GM19099 (cell line): ENCODE data around the gene KRTAP10-2.

Experiments used
- POLR2A ChIP-seq: IDR thresholded peaks from 3 replicates; pipeline ENCODE4 v1.6.1; 2011; ENCODE audit warnings: low read depth; ENCODE audit not compliant: insufficient read length; ENCODE audit errors: extremely low read depth

The KRTAP10-2 gene

DNA sequence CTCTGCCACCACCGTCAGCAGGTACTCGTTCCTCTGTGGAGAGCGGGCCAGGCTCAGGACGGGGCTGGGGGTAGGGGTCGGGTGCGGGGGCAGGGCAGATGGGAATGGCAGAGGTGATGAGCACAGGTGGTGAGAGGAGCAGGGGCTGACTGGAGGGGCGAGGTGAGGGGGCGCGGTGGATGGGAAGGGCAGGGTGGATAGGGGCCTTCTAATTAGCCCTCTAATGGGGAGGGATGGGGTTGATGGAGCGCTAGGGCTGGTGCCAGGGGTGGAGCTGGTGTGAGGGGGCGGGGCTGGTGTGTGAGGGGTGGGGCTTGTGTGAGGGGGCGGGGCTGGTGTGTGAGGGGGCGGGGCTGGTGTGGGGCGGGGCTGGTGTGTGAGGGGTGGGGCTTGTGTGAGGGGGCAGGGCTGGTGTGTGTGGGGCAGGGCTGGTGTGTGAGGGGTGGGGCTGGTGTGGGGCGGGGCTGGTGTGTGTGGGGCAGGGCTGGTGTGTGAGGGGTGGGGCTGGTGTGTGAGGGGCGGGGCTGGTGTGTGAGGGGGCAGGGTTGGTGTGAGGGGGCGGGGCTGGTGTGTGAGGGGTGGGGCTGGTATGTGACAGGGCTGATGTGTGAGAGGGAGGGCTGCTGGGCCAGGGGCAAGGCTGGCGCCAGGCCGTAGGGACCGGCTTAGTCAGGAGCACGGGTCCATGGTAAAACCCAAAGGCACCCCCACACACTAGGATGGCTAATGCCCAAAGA lies 17.2 kb downstream of the KRTAP10-2 start:
- no peak for TF ChIP-seq POLR2A

DNA sequence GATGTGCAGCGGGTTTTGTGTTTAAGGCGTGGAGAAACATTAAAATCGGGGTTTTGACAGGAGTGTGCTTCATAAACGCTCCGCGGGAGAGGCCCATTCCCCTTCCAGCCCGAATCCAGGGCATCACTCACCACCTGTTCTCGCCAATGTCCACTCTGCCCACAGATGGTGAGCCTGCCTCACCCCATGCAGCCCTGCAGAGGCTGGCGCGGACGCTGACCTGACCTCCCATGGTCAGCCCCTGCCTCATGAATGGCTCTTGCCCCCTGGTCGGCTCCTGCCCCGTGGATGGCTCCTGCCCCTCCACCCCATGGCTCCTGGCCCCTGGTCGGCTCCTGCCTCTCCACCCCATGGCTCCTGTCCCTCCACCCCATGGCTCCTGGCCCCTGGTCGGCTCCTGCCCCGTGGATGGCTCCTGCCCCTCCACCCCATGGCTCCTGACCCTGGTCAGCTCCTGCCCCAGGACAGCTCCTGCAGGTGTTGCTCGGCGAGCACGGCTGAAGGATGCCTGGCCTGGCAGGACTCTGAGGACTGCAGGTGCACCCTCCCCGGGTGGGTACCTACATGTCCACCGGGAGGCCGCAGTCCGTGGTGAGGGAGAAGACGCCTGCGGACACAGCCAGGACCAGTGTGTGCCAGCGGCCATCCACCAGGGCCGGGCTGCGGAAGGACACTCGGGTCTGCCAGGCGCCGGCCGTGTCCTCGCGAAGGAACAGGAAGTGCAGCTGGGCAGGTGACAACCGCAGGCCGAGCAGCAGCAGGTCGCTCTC lies 18.0 kb downstream of the KRTAP10-2 start:
- TF ChIP-seq POLR2A: no peak

DNA sequence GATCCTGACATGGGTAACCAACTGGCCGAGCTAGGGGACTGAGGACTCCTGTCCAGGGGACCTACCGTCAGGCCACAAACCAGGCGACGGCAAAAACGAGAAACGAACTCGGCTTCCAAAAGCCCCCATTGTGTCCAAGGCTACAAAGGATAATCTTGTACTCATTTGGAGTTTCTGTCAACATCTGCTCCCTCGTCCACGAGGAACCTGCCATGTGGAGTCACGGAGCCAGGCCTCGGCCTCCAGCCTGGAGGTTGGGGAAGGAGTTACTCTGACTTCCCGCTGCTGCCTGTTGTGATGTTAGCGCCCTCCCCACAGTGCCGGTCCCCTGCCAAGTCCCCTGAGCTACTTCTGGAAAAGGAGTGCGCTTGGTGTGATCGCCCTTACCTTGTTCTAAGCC lies 18.6 kb downstream of the KRTAP10-2 start:
- TF ChIP-seq POLR2A: no peak

DNA sequence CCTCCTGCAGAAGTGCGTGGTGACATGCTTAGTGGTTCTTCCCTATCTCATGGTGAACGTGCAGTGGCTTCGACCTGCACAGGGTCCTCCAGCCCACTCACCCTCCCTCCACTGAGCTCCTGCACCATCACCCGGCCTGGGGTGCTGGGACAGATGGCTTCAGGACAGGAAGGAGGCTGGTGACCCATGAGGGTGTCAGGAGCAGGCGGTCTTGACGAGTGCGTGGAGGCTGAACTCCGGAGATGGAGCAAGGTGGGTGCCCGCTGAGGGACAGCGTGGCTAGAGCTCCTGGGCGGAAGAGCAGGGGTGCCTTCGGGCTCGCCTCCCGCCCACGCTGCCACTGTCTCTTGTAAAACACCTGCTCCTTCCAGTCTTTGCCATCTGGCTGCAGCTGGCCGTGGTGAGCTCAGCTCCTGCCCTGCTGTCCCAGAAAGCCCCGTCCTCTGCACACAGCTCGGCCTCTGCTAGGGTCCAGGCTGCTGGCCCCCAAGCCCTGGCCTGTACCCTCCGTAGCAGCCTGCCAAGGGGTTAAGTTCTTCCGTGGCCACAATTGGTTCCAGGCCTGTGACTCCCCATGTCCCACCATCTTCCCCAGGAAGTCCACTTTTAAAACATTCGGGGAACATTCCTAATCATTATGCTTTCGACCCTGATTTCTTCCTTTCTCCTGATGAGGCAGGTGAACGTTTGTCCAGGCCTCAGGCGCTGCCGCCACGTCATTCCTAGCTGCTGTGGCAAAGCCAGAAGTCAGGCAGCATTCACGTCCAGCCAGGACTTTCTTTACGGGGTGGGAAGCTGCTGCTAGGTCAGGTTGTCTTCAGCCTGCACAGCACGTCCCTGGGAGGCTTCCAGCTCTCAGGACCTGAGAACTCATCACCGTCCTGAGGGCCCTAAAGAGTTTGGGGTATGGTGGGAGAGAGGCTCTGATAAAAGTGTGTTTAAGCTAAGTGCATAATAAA lies 19.4 kb downstream of the KRTAP10-2 start:
- TF ChIP-seq POLR2A: no peak

DNA sequence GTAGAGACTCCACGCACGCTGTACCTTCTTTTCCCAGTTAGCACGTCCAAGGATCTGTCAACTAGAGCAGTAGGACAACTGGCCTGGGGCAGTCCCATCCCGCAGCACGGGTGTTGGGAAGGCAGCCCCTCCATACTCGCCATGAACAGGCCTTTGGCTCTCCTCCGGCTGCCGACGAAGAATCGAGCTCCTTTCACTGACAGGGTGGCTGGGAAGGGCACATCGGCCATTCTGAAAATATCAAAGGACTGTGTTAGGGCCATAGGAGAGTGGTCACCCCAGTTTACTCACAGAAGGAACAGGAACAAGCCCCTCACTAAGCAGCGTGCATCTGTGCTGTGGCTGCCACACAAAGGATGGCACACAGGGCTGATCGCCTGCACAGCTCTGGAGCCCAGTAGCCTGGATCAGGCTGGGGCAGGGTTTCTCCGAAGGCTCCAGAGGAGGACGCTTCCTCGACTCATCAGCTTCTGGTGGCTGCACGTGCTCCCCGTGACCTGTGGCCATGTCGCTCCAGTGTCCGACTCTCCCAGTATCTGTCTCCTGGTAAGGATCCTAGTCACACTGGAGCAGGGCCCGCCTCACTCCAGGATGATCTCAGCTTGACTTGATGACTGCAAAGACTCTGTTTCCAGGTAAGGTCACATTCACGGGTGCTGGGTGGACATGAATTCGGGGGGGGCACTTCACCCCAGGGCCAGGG lies 20.3 kb downstream of the KRTAP10-2 start:
- TF ChIP-seq POLR2A: no peak

DNA sequence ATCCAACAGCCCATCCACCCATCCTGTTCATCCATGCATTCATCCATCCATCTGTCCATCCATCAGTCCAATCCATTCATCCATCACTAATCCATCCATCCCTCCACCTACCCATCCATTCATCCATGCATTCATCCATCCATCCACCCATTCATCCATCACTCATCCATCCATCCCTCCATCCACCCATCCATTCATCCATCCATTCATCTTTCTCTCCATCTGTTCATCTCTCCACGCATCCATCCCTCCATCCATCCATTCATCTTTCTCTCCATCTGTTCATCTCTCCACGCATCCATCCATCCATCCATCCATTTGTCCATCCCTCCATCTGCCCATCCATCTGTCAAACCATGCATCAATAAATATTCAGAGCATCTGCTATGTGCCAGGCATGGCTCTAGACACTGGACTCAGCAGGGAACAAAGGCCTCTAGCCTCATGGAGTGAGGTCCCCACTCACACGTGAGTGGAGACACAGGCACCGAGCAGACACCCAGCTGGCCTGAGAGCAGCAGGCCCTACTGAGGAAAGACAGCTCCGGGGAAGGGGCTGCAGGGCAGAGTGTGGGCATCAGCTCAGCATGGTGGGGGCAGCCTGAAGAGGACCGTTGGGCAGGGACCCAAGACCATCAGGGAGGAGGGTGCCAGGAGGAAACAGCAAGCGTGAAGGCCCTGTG lies 20.9 kb downstream of the KRTAP10-2 start:
- no peak for TF ChIP-seq POLR2A

DNA sequence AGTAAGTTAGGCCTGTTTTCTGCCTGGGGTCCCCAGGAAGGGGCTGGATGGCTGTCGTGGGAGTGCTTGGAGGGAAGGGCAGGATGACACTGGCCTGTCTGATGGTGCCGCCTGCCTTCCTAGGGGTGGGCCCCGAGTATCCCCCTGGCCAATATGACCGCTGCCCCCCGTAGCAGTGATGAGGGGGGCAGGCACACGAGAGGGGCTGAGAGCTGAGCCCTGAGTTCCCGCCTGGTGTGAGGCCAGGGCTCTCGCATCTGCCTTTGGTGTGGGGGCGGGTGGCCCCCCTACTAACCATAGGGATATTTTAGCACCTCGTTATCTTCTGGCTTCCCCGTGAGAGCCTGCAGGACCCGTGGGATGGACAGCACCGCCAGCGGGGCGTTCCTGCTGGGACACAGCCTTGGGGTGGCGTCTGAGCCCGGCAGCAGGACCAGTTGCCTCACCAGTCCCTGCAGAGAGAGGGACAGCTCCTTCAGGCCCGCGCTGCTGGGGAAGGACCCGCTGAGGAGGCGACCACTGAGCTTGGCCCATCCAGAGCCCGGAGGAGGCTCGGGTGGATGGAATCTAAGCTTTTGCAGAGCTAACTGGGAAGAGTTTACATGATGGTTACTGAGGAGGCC lies 21.7 kb downstream of the KRTAP10-2 start:
- no peak for TF ChIP-seq POLR2A

DNA sequence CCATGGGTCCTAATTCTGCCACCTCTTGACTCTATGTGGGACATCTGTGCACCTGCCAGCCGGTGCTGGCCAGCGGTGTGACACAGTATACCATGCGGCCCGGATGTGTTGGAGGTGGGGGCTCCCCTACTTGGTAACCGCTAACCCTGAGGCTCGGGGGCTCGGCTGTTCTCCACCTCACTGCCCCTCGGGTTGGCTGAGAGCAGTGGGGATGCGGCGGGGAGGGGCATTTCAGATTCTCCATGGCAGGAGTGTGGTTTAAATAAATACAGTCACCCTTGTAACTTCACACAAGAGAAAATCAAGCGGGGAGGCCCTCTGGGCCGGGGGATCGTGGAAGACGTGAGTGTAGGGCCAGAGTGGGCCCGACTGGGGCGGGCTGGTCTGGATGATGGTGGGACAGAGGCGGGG lies 22.3 kb downstream of the KRTAP10-2 start:
- TF ChIP-seq POLR2A: no peak

DNA sequence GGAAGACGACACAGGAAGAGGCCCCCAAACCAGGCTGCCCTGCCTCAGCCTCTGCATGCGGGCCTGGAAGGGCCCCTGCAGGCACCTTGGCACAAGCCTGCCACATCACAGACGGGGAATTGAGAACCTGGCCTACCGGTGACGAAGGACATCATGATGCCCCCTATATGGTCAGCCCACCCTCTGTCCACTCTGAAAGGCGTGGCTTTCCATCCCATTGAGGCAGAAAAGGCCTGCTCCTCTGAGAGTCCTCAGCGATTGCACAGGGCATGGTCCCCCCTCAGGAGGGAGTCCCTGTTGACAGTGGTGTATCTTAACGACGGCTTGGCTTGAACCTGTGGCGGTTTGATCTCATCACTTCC lies 22.7 kb downstream of the KRTAP10-2 start:
- TF ChIP-seq POLR2A: no peak

DNA sequence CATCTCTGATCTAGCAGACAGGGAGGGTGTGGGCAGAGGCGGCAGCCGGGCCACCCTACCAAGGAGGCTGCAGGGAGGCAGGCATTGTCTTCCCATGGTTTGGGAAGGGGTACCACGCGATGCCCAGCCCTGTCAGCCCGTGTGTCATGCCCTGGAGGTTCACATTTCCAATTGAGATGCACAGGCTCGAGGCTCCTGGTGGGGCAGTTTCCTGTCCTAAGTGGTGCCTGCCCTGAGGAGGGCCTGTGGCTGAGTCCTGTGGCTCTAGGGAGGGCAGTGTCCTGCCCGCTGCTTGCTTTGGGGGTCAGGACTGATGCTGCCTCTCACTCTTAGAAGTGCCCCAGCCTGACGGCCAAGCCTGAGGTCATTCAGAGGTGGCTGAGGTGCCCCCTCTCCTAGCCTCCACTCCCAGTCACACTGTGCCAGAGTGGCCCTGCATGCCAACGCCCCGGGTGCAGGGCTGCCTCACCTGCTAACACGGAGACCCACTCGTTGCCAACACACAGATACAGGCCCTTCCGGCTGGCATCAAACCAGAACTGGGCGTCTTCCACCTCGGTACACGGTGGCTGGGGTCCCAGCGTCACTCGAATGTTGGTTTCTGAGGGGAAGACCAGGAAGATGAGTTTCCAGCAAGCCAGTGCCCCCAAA lies 23.2 kb downstream of the KRTAP10-2 start:
- no peak for TF ChIP-seq POLR2A

DNA sequence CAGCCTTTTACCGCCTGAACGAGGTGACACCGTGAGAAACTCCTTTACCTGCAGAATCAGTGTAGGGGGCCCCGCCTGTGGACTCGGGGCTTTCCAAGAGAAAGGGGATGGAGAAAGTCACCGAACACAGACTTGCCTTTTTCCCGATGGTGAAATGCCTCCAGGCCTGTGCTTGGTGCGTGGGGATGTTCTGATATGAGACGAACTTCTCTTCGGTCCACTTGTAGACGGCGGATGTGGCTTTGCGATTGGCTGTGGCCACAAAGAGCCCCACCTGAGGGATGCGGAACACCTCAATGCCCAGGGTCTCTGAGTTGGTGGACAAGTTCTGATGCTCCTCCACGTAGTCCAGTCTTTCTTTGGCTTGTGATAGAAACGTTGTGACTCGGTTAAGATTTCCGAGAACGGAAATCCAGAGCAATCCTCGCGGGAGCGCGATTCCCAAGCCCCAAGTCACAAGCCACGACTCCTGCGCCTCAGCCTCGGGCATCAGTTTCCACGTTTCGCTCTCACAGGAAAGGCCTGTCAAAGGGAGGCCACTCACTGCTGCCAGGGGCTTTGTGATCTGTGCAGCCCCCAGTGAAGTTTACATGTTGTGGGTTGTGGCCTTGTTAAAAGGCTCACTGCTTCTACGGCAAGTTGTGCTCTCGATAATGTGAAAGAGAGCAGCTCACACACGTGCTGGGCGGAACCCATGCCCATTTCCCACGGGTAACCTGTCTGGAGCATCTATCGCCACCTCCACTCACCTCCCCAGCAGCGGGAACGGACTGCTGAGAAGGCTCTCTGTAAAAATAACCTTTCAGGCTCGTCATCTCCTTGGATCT lies 23.9 kb downstream of the KRTAP10-2 start:
- no peak for TF ChIP-seq POLR2A
